HCT116 (cell line): ENCODE measurements around the gene PRKN. TPM values are rescaled to one million over a fixed set of nuclear protein-coding genes. Genes with fewer than 3 reads are reported as not detected.

Source experiments
- ATAC-seq: fragments of 200-7000 bp; cut with Tn5 transposase; 2 replicates; pipeline ENCODE4 v1.9.1; 2020; ENCODE audit warnings: mild to moderate bottlenecking, moderate library complexity
- BruUV-seq: library from RNA; stranded (reverse); fragments of 400-500 nt; replicated peaks from 2 replicates; lab custom pipeline; 2021; lab: Mats Ljungman, UMichigan
- CTCF ChIA-PET: fragments of 300-600 bp; sonication (Branson Sonifier 250); formaldehyde crosslinking; loops from one replicate; lab custom pipeline; 2021; ENCODE audit warnings: antibody characterized with exemption; lab: Charles Lee
- POLR2A ChIA-PET: fragments of 300-600, 350-600 bp; sonication (Branson Sonifier 250); formaldehyde crosslinking; loops from one replicate; lab custom pipeline; 2021; ENCODE audit warnings: antibody characterized with exemption; lab: Charles Lee
- RAD21 ChIA-PET, 2 experiments: fragments of 300-600 bp; sonication (Branson Sonifier 250); formaldehyde crosslinking; loops; one replicate each; lab custom pipeline; 2023; ENCODE audit warnings: low total read pairs in 2 of 2; ENCODE audit not compliant: uncharacterized antibody in 2 of 2, unreplicated experiment in 2 of 2, low non-redundant PET in 1 of 2; lab: Charles Lee
- DNase-seq: peaks from one replicate; pipeline ENCODE4 v3.0.0-alpha.2; 2010; ENCODE audit warnings: low read depth, low spot score
- H2AFZ ChIP-seq: fragments of 200-600 bp; shearing (Covaris generic), sonication (generic); 2 replicates; pipeline ENCODE4 v1.6.1; 2017; ENCODE audit warnings: low read depth, mixed run types, mixed read lengths, antibody characterized with exemption, low read length; ENCODE audit not compliant: poor library complexity, severe bottlenecking
- H3K27ac ChIP-seq: 2 replicates; pipeline ENCODE4 v1.5.1; 2012; ENCODE audit warnings: low read depth, low read length
- H3K27me3 ChIP-seq: fragments of 200-600 bp; sonication (generic); 2 replicates; pipeline ENCODE4 v1.6.1; 2016; ENCODE audit warnings: mixed run types, low read length, mixed read lengths; ENCODE audit not compliant: insufficient read depth
- H3K36me3 ChIP-seq, 2 experiments: fragments of 200-500 bp in 1 of 2; fragments of 200-600 bp in 1 of 2; sonication (Bioruptor generic) in 1 of 2; sonication (generic) in 1 of 2; 2 replicates each; pipeline versions ENCODE4 v1.5.1 to v1.6.1; 2014 to 2016; ENCODE audit warnings: low read length in 2 of 2, inconsistent platforms in 1 of 2, mixed read lengths in 1 of 2, mixed run types in 1 of 2; ENCODE audit not compliant: insufficient read depth in 2 of 2, control insufficient read depth in 1 of 2
- H3K4me1 ChIP-seq, 2 experiments: fragments of 200-600 bp in 1 of 2; sonication (generic) in 1 of 2; 2 replicates each; pipeline versions ENCODE4 v1.5.1 to v1.6.1; 2012 to 2017; ENCODE audit warnings: low read length in 2 of 2, inconsistent platforms in 1 of 2, mild to moderate bottlenecking in 1 of 2, mixed read lengths in 1 of 2, mixed run types in 1 of 2, moderate library complexity in 1 of 2; ENCODE audit not compliant: insufficient read depth in 2 of 2, control insufficient read depth in 1 of 2
- H3K4me2 ChIP-seq: fragments of 200-600 bp; sonication (generic); 2 replicates; pipeline ENCODE4 v1.6.1; 2017; ENCODE audit warnings: mixed run types, low read length, mixed read lengths
- H3K4me3 ChIP-seq, 2 experiments: fragments of 200-600 bp in 1 of 2; sonication (generic) in 1 of 2; replicated peaks in 1 of 2; 2 replicates each; pipeline ENCODE4 v1.5.1; 2011 to 2016; ENCODE audit warnings: low read length in 2 of 2, control low read depth in 1 of 2, low read depth in 1 of 2, mild to moderate bottlenecking in 1 of 2, mixed read lengths in 1 of 2, mixed run types in 1 of 2
- H3K79me2 ChIP-seq: fragments of 200-600 bp; sonication (generic); 2 replicates; pipeline ENCODE4 v1.6.1; 2017; ENCODE audit warnings: mild to moderate bottlenecking, mixed run types, low read length, moderate library complexity, mixed read lengths; ENCODE audit not compliant: insufficient read depth
- H3K9ac ChIP-seq: fragments of 200-600 bp; sonication (generic); 2 replicates; pipeline ENCODE4 v1.6.1; 2016; ENCODE audit warnings: low read length, mixed read lengths
- H3K9me2 ChIP-seq: fragments of 200-600 bp; sonication (generic), shearing (Covaris generic); 2 replicates; pipeline ENCODE4 v1.6.1; 2017; ENCODE audit warnings: mixed run types, mild to moderate bottlenecking, moderate library complexity; ENCODE audit not compliant: insufficient read depth
- H3K9me3 ChIP-seq, 2 experiments: fragments of 200-500 bp in 1 of 2; fragments of 200-600 bp in 1 of 2; sonication (Bioruptor generic) in 1 of 2; sonication (generic) in 1 of 2; 2 replicates each; pipeline ENCODE4 v1.6.1; 2014 to 2017; ENCODE audit warnings: low read length in 2 of 2, mixed read lengths in 2 of 2, inconsistent platforms in 1 of 2, low read depth in 1 of 2, mild to moderate bottlenecking in 1 of 2, mixed run types in 1 of 2, moderate library complexity in 1 of 2; ENCODE audit not compliant: control insufficient read depth in 1 of 2, insufficient read depth in 1 of 2
- H4K20me1 ChIP-seq: fragments of 200-600 bp; sonication (generic), shearing (Covaris generic); 2 replicates; pipeline ENCODE4 v1.6.1; 2017; ENCODE audit warnings: mixed run types, mild to moderate bottlenecking, moderate library complexity; ENCODE audit not compliant: insufficient read depth
- ATF3 ChIP-seq: IDR thresholded peaks from 2 replicates; pipeline ENCODE4 v1.6.1; 2012
- CEBPB ChIP-seq: IDR thresholded peaks from 2 replicates; pipeline ENCODE4 v1.6.1; 2012; ENCODE audit warnings: low read depth
- CTCF ChIP-seq, 3 experiments: fragments of 200-600 bp in 1 of 3; sonication (generic) in 1 of 3; IDR thresholded peaks in 2 of 3; conservative IDR thresholded peaks in 1 of 3; 2 replicates each; pipeline ENCODE4 v1.5.1; 2012 to 2017; ENCODE audit warnings: low read depth in 2 of 3, low read length in 2 of 3, antibody characterized with exemption in 1 of 3, borderline replicate concordance in 1 of 3, control low read depth in 1 of 3, mild to moderate bottlenecking in 1 of 3, mixed read lengths in 1 of 3, mixed run types in 1 of 3, moderate library complexity in 1 of 3; ENCODE audit not compliant: insufficient read depth in 1 of 3
- EGR1 ChIP-seq: IDR thresholded peaks from 2 replicates; pipeline ENCODE4 v1.6.1; 2012; ENCODE audit warnings: low read depth
- EZH2phosphoT487 ChIP-seq: fragments of 200-600 bp; IDR thresholded peaks from 2 replicates; pipeline ENCODE4 v1.6.1; 2018; ENCODE audit warnings: antibody characterized with exemption, borderline replicate concordance
- FOSL1 ChIP-seq: IDR thresholded peaks from 2 replicates; pipeline ENCODE4 v1.6.1; 2012; ENCODE audit warnings: low read depth
- MAX ChIP-seq: IDR thresholded peaks from 2 replicates; pipeline ENCODE4 v1.6.1; 2012
- POLR2A ChIP-seq: IDR thresholded peaks from 2 replicates; pipeline ENCODE4 v1.7.0; 2011; ENCODE audit warnings: borderline replicate concordance; ENCODE audit not compliant: insufficient read depth, insufficient read length; ENCODE audit errors: extremely low read depth
- POLR2AphosphoS5 ChIP-seq: IDR thresholded peaks from 2 replicates; pipeline ENCODE4 v1.6.1; 2011; ENCODE audit warnings: mild to moderate bottlenecking, low read depth, low read length, moderate library complexity
- SIN3A ChIP-seq: IDR thresholded peaks from 2 replicates; pipeline ENCODE4 v1.6.1; 2012; ENCODE audit warnings: low read depth
- SP1 ChIP-seq: IDR thresholded peaks from 2 replicates; pipeline ENCODE4 v1.6.1; 2012; ENCODE audit warnings: low read depth
- SRF ChIP-seq: IDR thresholded peaks from 2 replicates; pipeline ENCODE4 v1.6.1; 2012; ENCODE audit warnings: low read depth
- TCF7L2 ChIP-seq: IDR thresholded peaks from 2 replicates; pipeline ENCODE4 v1.7.0; 2011; ENCODE audit warnings: borderline replicate concordance, inconsistent platforms; ENCODE audit not compliant: insufficient read depth, insufficient read length; ENCODE audit errors: extremely low read depth
- ZBTB33 ChIP-seq: IDR thresholded peaks from 2 replicates; pipeline ENCODE4 v1.6.1; 2011; ENCODE audit warnings: mild to moderate bottlenecking, low read length, moderate library complexity; ENCODE audit not compliant: insufficient replicate concordance; ENCODE audit errors: extremely low read depth
- ZFX ChIP-seq: fragments of 450-650 bp; IDR thresholded peaks from 2 replicates; pipeline ENCODE4 v1.6.1; 2017
- intact Hi-C: fragments of 100-400 bp; cut with micrococcal nuclease; formaldehyde crosslinking; loops from 2 replicates; pipeline ENCODE4 v1.10.0; 2022
- total RNA-seq: library from RNA; stranded (reverse); gene quantifications from one replicate; pipeline ENCODE4 v1.2.1, GENCODE V29; 2021; ENCODE audit not compliant: unreplicated experiment

PRKN gene
- total RNA-seq, 1 experiment from 2014 or later, result 2.6 TPM

GRCh38 chr6:161356167-161356854 is 1371.3 kb downstream of the PRKN start:
- H4K20me1 ChIP-seq, result no peaks in the 10 kb centered on the region
- no peak overlapping the region for H3K9ac ChIP-seq
- no TSS peak for BruUV-seq
- H2AFZ ChIP-seq, result no peak overlapping the region
- no peaks in the 10 kb centered on the region for H3K27me3 ChIP-seq
- H3K9me3 ChIP-seq, result no peaks in the 10 kb centered on the region
- H3K36me3 ChIP-seq, result no peaks in the 10 kb centered on the region
- H3K27ac ChIP-seq, result no peak overlapping the region
- ATAC-seq (no peak), DNase-seq (no peak)
- TF ChIP-seq TCF7L2 (no peak), SRF (no peak), POLR2A (no peak), SIN3A (no peak), MAX (no peak), EZH2phosphoT487 (no peak), FOSL1 (no peak), ATF3 (no peak), ZFX (no peak), CTCF (IDR thresholded peaks at IDR 0.05 in 2 of 3, conservative IDR thresholded peaks at IDR 0.05 in 1 of 3; ENCODE audit: borderline replicate concordance in 1 of 3, insufficient read depth in 1 of 3, low read depth in 2 of 3, low read length in 2 of 3) (no peak), SP1 (no peak), EGR1 (no peak), POLR2AphosphoS5 (no peak), CEBPB (no peak), ZBTB33 (no peak)
- no peaks in the 10 kb centered on the region for H3K9me2 ChIP-seq
- ChIA-PET CTCF (no interaction called here), RAD21 (no interaction called here), POLR2A (no interaction called here)
- H3K4me2 ChIP-seq, result no peak overlapping the region
- intact Hi-C loops, result loop anchor here (10.0 kb wide), 1 partner anchor 82 kb away; the partner anchor contains the start of gene AGPAT4
- H3K4me3 ChIP-seq, result no peak overlapping the region
- peaks cover 5 to 11% of the 10 kb centered on the region in 2 experiments; a peak in 3 of 4 replicates for H3K4me1 ChIP-seq
- no peaks in the 10 kb centered on the region for H3K79me2 ChIP-seq
